A549 (cell line): ENCODE results near the gene SMCO4. TPM values are rescaled to one million over a fixed set of nuclear protein-coding genes. Genes with fewer than 3 reads are reported as not detected.

Source experiments
- ATAC-seq, 2 experiments: fragments of 200-7000 bp in 1 of 2; fragments of >200 bp in 1 of 2; cut with Nextera tagmentation in 1 of 2; cut with Tn5 transposase in 1 of 2; 3 replicates each; pipeline versions ENCODE4 v1.8.0 to v1.9.1; 2018 to 2020; ENCODE audit warnings: mild to moderate bottlenecking in 1 of 2, moderate library complexity in 1 of 2
- CTCF ChIA-PET: fragments of 300-600 bp; sonication (Branson Sonifier 250); formaldehyde crosslinking; extraction: SDS; loops from one replicate; lab custom pipeline; 2021; ENCODE audit warnings: antibody characterized with exemption, inconsistent platforms; lab: Yijun Ruan, JAX
- POLR2A ChIA-PET: fragments of 350-600 bp; formaldehyde crosslinking; extraction: SDS; loops from one replicate; lab custom pipeline; 2021; ENCODE audit warnings: antibody characterized with exemption, inconsistent platforms; lab: Yijun Ruan, JAX
- DNase-seq, 2 experiments: peaks; one replicate each; pipeline versions ENCODE4 v3.0.0 to v3.0.0-alpha.2; 2011 to 2016; ENCODE audit warnings: low read depth in 1 of 2, low spot score in 1 of 2
- FAIRE-seq: peaks from 2 replicates; lab custom pipeline; 2011; peaks lifted over from hg19 to GRCh38; lab: Jason Lieb, UNC
- H3K27ac ChIP-seq, 2 experiments: fragments of >200 bp; sonication (Bioruptor Twin); formaldehyde crosslinking; 3 replicates each; pipeline ENCODE4 v1.5.1; 2016 to 2017
- H3K4me1 ChIP-seq: fragments of >200 bp; sonication (Bioruptor Twin); formaldehyde crosslinking; 3 replicates; pipeline ENCODE4 v1.6.1; 2016
- H3K4me2 ChIP-seq: fragments of >200 bp; sonication (Bioruptor Twin); formaldehyde crosslinking; 3 replicates; pipeline ENCODE4 v1.6.1; 2016
- H3K4me3 ChIP-seq: fragments of >200 bp; sonication (Bioruptor Twin); formaldehyde crosslinking; 3 replicates; pipeline ENCODE4 v1.5.1; 2016
- H3K9me3 ChIP-seq: fragments of >200 bp; sonication (Bioruptor Twin); formaldehyde crosslinking; 3 replicates; pipeline ENCODE4 v1.6.1; 2016
- CBX2 ChIP-seq: fragments of 200-600 bp; sonication (generic); IDR thresholded peaks from 2 replicates; pipeline ENCODE4 v1.6.1; 2016; ENCODE audit warnings: low read depth, mild to moderate bottlenecking, borderline replicate concordance
- EHF ChIP-seq: fragments of 250-450 bp; sonication (Bioruptor Pico); IDR thresholded peaks from 2 replicates; pipeline ENCODE4 v1.5.0; 2020; ENCODE audit warnings: mild to moderate bottlenecking
- EHMT2 ChIP-seq: fragments of 200-600 bp; sonication (generic); IDR thresholded peaks from 2 replicates; pipeline ENCODE4 v1.6.1; 2016; ENCODE audit warnings: antibody characterized with exemption, low read depth, mild to moderate bottlenecking, moderate library complexity
- ESRRA ChIP-seq: fragments of 150-350 bp; IDR thresholded peaks from 2 replicates; pipeline ENCODE4 v1.6.1; 2014; ENCODE audit warnings: mild to moderate bottlenecking, low read length, borderline replicate concordance
- FOXS1 ChIP-seq: fragments of 250-450 bp; sonication (Bioruptor Pico); IDR thresholded peaks from 2 replicates; pipeline ENCODE4 v1.5.0; 2020; ENCODE audit warnings: mild to moderate bottlenecking, moderate library complexity
- GATA3 ChIP-seq: IDR thresholded peaks from 2 replicates; pipeline ENCODE4 v1.6.1; 2012; ENCODE audit warnings: borderline replicate concordance
- HDAC2 ChIP-seq: fragments of 200-600 bp; sonication (generic); IDR thresholded peaks from 2 replicates; pipeline ENCODE4 v1.6.1; 2016
- HEYL ChIP-seq: fragments of 250-450 bp; sonication (Bioruptor Pico); IDR thresholded peaks from 2 replicates; pipeline ENCODE4 v1.8.0; 2021; ENCODE audit warnings: mild to moderate bottlenecking, moderate library complexity
- HOXA7 ChIP-seq: fragments of 250-450 bp; sonication (Bioruptor Pico); IDR thresholded peaks from 2 replicates; pipeline ENCODE4 v1.5.0; 2020; ENCODE audit warnings: mild to moderate bottlenecking, moderate library complexity
- HOXB13 ChIP-seq: fragments of 250-450 bp; sonication (Bioruptor Pico); IDR thresholded peaks from 2 replicates; pipeline ENCODE4 v1.5.0; 2020; ENCODE audit warnings: low read depth, mild to moderate bottlenecking, moderate library complexity
- MYC ChIP-seq: IDR thresholded peaks from 2 replicates; pipeline ENCODE4 v1.6.1; 2012; ENCODE audit warnings: mild to moderate bottlenecking, inconsistent platforms, low read length, improper control_type of control experiment, borderline replicate concordance
- NFE2L2 ChIP-seq: fragments of 150-350 bp; conservative IDR thresholded peaks from 2 replicates; pipeline ENCODE4 v1.6.1; 2014; ENCODE audit warnings: low read length
- NR3C1 ChIP-seq: fragments of >200 bp; sonication (Bioruptor Twin); formaldehyde crosslinking; IDR thresholded peaks from 3 replicates; pipeline ENCODE4 v1.6.1; 2017
- PHF8 ChIP-seq: fragments of 200-600 bp; sonication (generic); IDR thresholded peaks from 2 replicates; pipeline ENCODE4 v1.6.1; 2016; ENCODE audit warnings: low read depth, mild to moderate bottlenecking, antibody characterized with exemption, moderate library complexity, borderline replicate concordance
- POLR2AphosphoS2 ChIP-seq: conservative IDR thresholded peaks from 2 replicates; pipeline ENCODE4 v1.6.1; 2012; ENCODE audit warnings: low read length, improper control_type of control experiment, inconsistent platforms
- RARB ChIP-seq: fragments of 250-450 bp; sonication (Bioruptor Pico); IDR thresholded peaks from 2 replicates; pipeline ENCODE4 v1.8.0; 2021; ENCODE audit warnings: mild to moderate bottlenecking, moderate library complexity
- SMC3 ChIP-seq: fragments of >200 bp; sonication (Bioruptor Twin); formaldehyde crosslinking; IDR thresholded peaks from 3 replicates; pipeline ENCODE4 v1.6.1; 2018; ENCODE audit warnings: inconsistent platforms
- TFCP2L1 ChIP-seq: fragments of 250-450 bp; sonication (Bioruptor Pico); IDR thresholded peaks from 2 replicates; pipeline ENCODE4 v1.5.0; 2021; ENCODE audit warnings: mild to moderate bottlenecking
- ZC3H11A ChIP-seq: fragments of 450-650 bp; IDR thresholded peaks from 2 replicates; pipeline ENCODE4 v1.6.1; 2014; ENCODE audit warnings: antibody characterized with exemption, mild to moderate bottlenecking
- ZFP36 ChIP-seq: fragments of 450-650 bp; IDR thresholded peaks from 2 replicates; pipeline ENCODE4 v1.6.1; 2014; ENCODE audit warnings: borderline replicate concordance; ENCODE audit not compliant: partially characterized antibody
- ZNF302 ChIP-seq: fragments of 250-450 bp; sonication (Bioruptor Pico); IDR thresholded peaks from 2 replicates; pipeline ENCODE4 v1.9.0; 2021; ENCODE audit warnings: inconsistent platforms, mild to moderate bottlenecking, moderate library complexity
- ZSCAN20 ChIP-seq: fragments of 250-450 bp; sonication (Bioruptor Pico); IDR thresholded peaks from 2 replicates; pipeline ENCODE4 v1.8.0; 2022; ENCODE audit warnings: mild to moderate bottlenecking, moderate library complexity
- WGBS: methylation state at CpG from one replicate; pipeline ENCODE4 v1.1.6; 2017; ENCODE audit errors: missing lambda C conversion rate; 5-methylcytosine and 5-hydroxymethylcytosine counted together
- polyA plus RNA-seq, 4 experiments: library from polyadenylated mRNA; depleted of rRNA in 3 of 4; stranded (reverse); fragments of >200 nt; fragmentation: RNase III in 1 of 4; extraction: RNeasy Plus Mini Kit Qiagen cat#74134 plus additional on column Dnase treatment in 1 of 4; gene quantifications; 2 replicates in 3 of 4; 3 replicates in 1 of 4; pipeline ENCODE4 v1.2.3, GENCODE V29; 2011 to 2017
- TF ChIP-seq, protein P1 (sequence below): fragments of >200 bp; sonication (Bioruptor Twin); formaldehyde crosslinking; IDR thresholded peaks from 3 replicates; pipeline ENCODE4 v1.5.1; 2016
- TF ChIP-seq, protein P2 (sequence below): IDR thresholded peaks from 2 replicates; pipeline ENCODE4 v1.6.1; 2012; ENCODE audit warnings: low read depth, borderline replicate concordance
- TF ChIP-seq, protein P3 (sequence below): IDR thresholded peaks from 2 replicates; pipeline ENCODE4 v1.6.1; 2012
- TF ChIP-seq, protein P4 (sequence below): fragments of 250-450 bp; sonication (Bioruptor Pico); IDR thresholded peaks from 2 replicates; pipeline ENCODE4 v1.5.0; 2020; ENCODE audit warnings: low read depth, mild to moderate bottlenecking, moderate library complexity
- TF ChIP-seq, protein P5 (sequence below): fragments of >200 bp; sonication (Bioruptor Twin); formaldehyde crosslinking; IDR thresholded peaks from 3 replicates; pipeline ENCODE4 v1.6.1; 2016
- TF ChIP-seq, protein P6 (sequence below): fragments of 200-600 bp; sonication (generic); IDR thresholded peaks from 2 replicates; pipeline ENCODE4 v1.6.1; 2016; ENCODE audit warnings: antibody characterized with exemption, mild to moderate bottlenecking, moderate library complexity

Gene SMCO4
- polyA plus RNA-seq, 2 of the 4 experiments (the other 2 are of a cell fraction), result 11.9 to 14.8 TPM

DNA sequence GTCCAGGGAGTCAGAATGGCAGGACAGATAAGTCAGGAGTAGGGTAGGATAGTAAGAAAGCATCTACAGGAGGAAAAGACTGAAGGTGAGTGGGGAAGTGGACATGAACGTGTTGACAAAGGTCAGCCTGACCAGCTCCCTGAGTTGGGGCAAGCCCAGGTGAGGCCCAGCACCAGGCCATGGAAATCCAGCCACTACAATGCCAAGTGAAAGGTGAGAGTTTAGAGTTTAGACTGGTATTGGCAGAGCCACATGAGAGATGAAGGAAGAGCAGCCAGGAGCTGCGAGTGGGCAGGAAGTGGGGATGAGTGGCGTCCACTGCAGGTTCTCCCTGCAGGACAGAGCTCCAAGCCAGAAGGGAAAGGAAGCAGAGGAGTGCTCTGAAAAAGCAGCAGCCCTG is 16.5 kb upstream of the SMCO4 start:
- ATAC-seq, result no peak
- ChIA-PET CTCF (no interaction called here), POLR2A (no interaction called here)
- Histone ChIP-seq H3K4me3 (no peak overlapping the region), H3K27ac (no peak overlapping the region), H3K4me1 (no peaks in the 10 kb centered on the region), H3K9me3 (no peaks in the 10 kb centered on the region), H3K4me2 (no peak overlapping the region)
- TF ChIP-seq TFCP2L1 (CRISPR knock-in tag), result no peak
- no peak for TF ChIP-seq MYC
- TF ChIP-seq, protein P1, sequence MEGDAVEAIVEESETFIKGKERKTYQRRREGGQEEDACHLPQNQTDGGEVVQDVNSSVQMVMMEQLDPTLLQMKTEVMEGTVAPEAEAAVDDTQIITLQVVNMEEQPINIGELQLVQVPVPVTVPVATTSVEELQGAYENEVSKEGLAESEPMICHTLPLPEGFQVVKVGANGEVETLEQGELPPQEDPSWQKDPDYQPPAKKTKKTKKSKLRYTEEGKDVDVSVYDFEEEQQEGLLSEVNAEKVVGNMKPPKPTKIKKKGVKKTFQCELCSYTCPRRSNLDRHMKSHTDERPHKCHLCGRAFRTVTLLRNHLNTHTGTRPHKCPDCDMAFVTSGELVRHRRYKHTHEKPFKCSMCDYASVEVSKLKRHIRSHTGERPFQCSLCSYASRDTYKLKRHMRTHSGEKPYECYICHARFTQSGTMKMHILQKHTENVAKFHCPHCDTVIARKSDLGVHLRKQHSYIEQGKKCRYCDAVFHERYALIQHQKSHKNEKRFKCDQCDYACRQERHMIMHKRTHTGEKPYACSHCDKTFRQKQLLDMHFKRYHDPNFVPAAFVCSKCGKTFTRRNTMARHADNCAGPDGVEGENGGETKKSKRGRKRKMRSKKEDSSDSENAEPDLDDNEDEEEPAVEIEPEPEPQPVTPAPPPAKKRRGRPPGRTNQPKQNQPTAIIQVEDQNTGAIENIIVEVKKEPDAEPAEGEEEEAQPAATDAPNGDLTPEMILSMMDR, result no peak
- no peak for TF ChIP-seq ZC3H11A
- no peak for TF ChIP-seq PHF8
- no peak for TF ChIP-seq FOXS1 (CRISPR knock-in tag)
- TF ChIP-seq EHF (CRISPR knock-in tag), result no peak
- TF ChIP-seq HDAC2, result no peak
- TF ChIP-seq, protein P2, sequence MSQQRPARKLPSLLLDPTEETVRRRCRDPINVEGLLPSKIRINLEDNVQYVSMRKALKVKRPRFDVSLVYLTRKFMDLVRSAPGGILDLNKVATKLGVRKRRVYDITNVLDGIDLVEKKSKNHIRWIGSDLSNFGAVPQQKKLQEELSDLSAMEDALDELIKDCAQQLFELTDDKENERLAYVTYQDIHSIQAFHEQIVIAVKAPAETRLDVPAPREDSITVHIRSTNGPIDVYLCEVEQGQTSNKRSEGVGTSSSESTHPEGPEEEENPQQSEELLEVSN, result no peak
- TF ChIP-seq HOXB13 (CRISPR knock-in tag), result no peak
- no peak for TF ChIP-seq HOXA7
- no peak for TF ChIP-seq SMC3
- FAIRE-seq, result no peak
- no peak for DNase-seq
- 43% methylated on average over 3 of the region's 3 CpGs for WGBS

DNA sequence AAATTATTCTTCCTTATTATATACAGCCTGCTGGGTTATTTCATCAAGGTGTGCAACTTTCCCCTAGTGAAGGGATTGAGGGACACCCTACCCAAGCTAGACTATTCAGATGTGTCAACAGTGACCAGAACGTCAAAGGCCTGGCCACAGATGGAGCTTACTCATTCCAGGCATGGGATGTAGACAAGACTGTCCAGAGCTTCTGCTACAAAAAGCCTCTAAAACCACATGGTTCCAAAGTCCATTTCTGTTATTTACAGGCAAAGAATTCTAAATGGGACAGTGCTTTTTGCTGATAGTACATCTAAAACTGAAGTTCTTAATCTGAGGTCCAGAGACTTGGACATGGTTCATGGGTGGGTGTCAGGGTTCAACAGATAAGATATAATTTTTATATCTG is 9.7 kb upstream of the SMCO4 start:
- ChIA-PET POLR2A (no interaction called here), CTCF (no interaction called here)
- H3K9me3 ChIP-seq, result no peaks in the 10 kb centered on the region
- no CpG with 5 or more reads among the region's 1 CpG for WGBS
- FAIRE-seq, result no peak
- no peaks in the 10 kb centered on the region for H3K4me1 ChIP-seq
- no peak for ATAC-seq
- H3K27ac ChIP-seq, result no peak overlapping the region
- DNase-seq, result no peak
- TF ChIP-seq MYC (no peak), CBX2 (no peak), RARB (CRISPR knock-in tag) (no peak), NFE2L2 (no peak), POLR2AphosphoS2 (no peak), ESRRA (no peak), PHF8 (no peak), ZNF302 (CRISPR knock-in tag) (no peak), GATA3 (no peak), EHMT2 (no peak), HEYL (no peak), ZSCAN20 (CRISPR knock-in tag) (no peak), NR3C1 (no peak), ZFP36 (no peak)
- TF ChIP-seq, protein P3, sequence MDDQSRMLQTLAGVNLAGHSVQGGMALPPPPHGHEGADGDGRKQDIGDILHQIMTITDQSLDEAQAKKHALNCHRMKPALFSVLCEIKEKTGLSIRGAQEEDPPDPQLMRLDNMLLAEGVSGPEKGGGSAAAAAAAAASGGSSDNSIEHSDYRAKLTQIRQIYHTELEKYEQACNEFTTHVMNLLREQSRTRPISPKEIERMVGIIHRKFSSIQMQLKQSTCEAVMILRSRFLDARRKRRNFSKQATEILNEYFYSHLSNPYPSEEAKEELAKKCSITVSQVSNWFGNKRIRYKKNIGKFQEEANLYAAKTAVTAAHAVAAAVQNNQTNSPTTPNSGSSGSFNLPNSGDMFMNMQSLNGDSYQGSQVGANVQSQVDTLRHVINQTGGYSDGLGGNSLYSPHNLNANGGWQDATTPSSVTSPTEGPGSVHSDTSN, result no peak
- TF ChIP-seq, protein P4, sequence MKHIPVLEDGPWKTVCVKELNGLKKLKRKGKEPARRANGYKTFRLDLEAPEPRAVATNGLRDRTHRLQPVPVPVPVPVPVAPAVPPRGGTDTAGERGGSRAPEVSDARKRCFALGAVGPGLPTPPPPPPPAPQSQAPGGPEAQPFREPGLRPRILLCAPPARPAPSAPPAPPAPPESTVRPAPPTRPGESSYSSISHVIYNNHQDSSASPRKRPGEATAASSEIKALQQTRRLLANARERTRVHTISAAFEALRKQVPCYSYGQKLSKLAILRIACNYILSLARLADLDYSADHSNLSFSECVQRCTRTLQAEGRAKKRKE (CRISPR knock-in tag), result no peak
- TF ChIP-seq, protein P5, sequence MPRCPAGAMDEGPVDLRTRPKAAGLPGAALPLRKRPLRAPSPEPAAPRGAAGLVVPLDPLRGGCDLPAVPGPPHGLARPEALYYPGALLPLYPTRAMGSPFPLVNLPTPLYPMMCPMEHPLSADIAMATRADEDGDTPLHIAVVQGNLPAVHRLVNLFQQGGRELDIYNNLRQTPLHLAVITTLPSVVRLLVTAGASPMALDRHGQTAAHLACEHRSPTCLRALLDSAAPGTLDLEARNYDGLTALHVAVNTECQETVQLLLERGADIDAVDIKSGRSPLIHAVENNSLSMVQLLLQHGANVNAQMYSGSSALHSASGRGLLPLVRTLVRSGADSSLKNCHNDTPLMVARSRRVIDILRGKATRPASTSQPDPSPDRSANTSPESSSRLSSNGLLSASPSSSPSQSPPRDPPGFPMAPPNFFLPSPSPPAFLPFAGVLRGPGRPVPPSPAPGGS, result no peak
- TF ChIP-seq, protein P6, sequence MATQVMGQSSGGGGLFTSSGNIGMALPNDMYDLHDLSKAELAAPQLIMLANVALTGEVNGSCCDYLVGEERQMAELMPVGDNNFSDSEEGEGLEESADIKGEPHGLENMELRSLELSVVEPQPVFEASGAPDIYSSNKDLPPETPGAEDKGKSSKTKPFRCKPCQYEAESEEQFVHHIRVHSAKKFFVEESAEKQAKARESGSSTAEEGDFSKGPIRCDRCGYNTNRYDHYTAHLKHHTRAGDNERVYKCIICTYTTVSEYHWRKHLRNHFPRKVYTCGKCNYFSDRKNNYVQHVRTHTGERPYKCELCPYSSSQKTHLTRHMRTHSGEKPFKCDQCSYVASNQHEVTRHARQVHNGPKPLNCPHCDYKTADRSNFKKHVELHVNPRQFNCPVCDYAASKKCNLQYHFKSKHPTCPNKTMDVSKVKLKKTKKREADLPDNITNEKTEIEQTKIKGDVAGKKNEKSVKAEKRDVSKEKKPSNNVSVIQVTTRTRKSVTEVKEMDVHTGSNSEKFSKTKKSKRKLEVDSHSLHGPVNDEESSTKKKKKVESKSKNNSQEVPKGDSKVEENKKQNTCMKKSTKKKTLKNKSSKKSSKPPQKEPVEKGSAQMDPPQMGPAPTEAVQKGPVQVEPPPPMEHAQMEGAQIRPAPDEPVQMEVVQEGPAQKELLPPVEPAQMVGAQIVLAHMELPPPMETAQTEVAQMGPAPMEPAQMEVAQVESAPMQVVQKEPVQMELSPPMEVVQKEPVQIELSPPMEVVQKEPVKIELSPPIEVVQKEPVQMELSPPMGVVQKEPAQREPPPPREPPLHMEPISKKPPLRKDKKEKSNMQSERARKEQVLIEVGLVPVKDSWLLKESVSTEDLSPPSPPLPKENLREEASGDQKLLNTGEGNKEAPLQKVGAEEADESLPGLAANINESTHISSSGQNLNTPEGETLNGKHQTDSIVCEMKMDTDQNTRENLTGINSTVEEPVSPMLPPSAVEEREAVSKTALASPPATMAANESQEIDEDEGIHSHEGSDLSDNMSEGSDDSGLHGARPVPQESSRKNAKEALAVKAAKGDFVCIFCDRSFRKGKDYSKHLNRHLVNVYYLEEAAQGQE, result no peak
- H3K4me3 ChIP-seq, result no peak overlapping the region
- H3K4me2 ChIP-seq, result no peak overlapping the region
